CD4-positive, alpha-beta T cell treated with Interleukin-6 for 4 hours (primary cell): Measurements from ENCODE around the gene SPACA1.

Source experiments
- DNase-seq: peaks from one replicate; pipeline ENCODE4 v3.0.0-alpha.2; 2020; ENCODE audit warnings: mixed read lengths

The SPACA1 gene

DNA sequence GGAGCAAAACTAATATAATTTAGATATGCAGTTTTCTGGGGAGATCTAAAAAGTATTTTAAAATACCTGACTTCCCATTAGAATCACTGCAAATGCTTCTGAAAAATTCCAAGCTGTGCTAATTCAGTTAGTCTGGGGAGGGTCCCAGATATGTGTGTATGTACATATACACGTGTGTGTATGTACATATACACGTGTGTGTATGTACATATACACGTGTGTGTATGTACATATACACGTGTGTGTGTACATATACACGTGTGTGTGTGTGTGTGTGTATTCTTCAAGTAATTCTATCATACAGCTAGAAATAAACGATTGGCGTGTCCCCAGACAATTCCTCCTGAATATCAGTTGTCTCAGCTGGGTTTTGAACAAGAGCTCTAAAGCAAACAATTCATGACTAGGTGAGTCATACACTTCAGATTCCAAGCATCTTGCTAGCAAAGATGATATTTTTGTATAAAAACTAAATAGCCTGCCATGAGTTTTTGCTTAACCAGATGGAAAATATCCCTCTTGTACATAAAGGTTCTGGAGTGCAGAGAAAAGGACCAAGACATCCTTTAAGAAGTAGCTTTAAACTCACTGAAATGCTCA, 58.2 kb downstream of the SPACA1 start:
- DNase-seq, result no peak

GRCh38 chr6:88107241-88107640, 59.6 kb downstream of the SPACA1 start:
- DNase-seq, result no peak

GRCh38 chr6:88111991-88112390, 64.3 kb downstream of the SPACA1 start:
- no peak for DNase-seq

GRCh38 chr6:88114838-88115237, 67.2 kb downstream of the SPACA1 start:
- no peak for DNase-seq

GRCh38 chr6:88115307-88115706, 67.7 kb downstream of the SPACA1 start:
- no peak for DNase-seq

- no peak for DNase-seq
These were observed 68.6 kb downstream of the SPACA1 start for GRCh38 chr6:88116276-88116675.
